Esophagus squamous epithelium (tissue), 5 donors: ENCODE data around the gene CLVS2. TPM values are rescaled to one million over a fixed set of nuclear protein-coding genes. Genes with fewer than 3 reads are reported as not detected.

Source experiments
- DNase-seq: peaks from one replicate; lab custom pipeline; 2025; lab: John Stamatoyannopoulos, UW
- H3K27ac ChIP-seq, 4 donors: fragments of 200-600 bp; sonication (generic); one replicate each; pipeline ENCODE4 v1.5.1; 2016 to 2019; ENCODE audit warnings: mild to moderate bottlenecking in 1 of 4
- H3K27me3 ChIP-seq, 4 donors: fragments of 200-600 bp; sonication (generic); 1 replicate in 3 of 4; 2 replicates in 1 of 4; pipeline versions ENCODE4 v1.5.1 to v1.6.0; 2017 to 2021; ENCODE audit warnings: antibody characterized with exemption in 1 of 4
- H3K36me3 ChIP-seq, 3 donors: fragments of 200-600 bp; sonication (generic); one replicate each; pipeline ENCODE4 v1.5.1; 2016 to 2019
- H3K4me1 ChIP-seq, 3 donors: fragments of 200-600 bp; sonication (generic); one replicate each; pipeline ENCODE4 v1.5.1; 2017 to 2019
- H3K4me3 ChIP-seq, 4 donors: fragments of 200-600 bp; sonication (generic); 1 replicate in 3 of 4; 2 replicates in 1 of 4; pipeline ENCODE4 v1.5.1; 2016 to 2019; ENCODE audit warnings: mild to moderate bottlenecking in 2 of 4, moderate library complexity in 1 of 4
- H3K9me3 ChIP-seq, 3 donors: fragments of 200-600 bp; sonication (generic); one replicate each; pipeline ENCODE4 v1.5.1; 2016 to 2019
- POLR2A ChIP-seq, 4 donors: fragments of 450-650 bp; IDR thresholded peaks; one replicate each; pipeline ENCODE4 v1.6.1; 2017; ENCODE audit warnings: antibody characterized with exemption in 4 of 4, mild to moderate bottlenecking in 4 of 4, moderate library complexity in 3 of 4
- WGBS, 2 donors: methylation state at CpG; one replicate each; pipeline ENCODE4 v1.1.5; 2018; 5-methylcytosine and 5-hydroxymethylcytosine counted together
- intact Hi-C: fragments of 100-400 bp; cut with DNase I; formaldehyde crosslinking; loops from one replicate; pipeline ENCODE4 v1.15.0; 2022
- total RNA-seq, 4 donors: library from RNA; depleted of rRNA; stranded (reverse); fragments of >200 nt; gene quantifications; one replicate each; pipeline ENCODE4 v1.1.0, GENCODE V29; 2016
- TF ChIP-seq, protein P1 (sequence below), 6 experiments: fragments of 450-650 bp in 4 of 6; fragments of 200-600 bp in 2 of 6; sonication (generic) in 2 of 6; IDR thresholded peaks; one replicate each; pipeline ENCODE4 v1.5.1; 2016 to 2019; ENCODE audit warnings: antibody characterized with exemption in 6 of 6, mild to moderate bottlenecking in 4 of 6, moderate library complexity in 4 of 6
- donor health status: DM: yes; HTN: yes; CAD: no.

CLVS2 gene
- total RNA-seq, 4 donors from 2014 or later: under 0.01 TPM; not detected in 3

DNA sequence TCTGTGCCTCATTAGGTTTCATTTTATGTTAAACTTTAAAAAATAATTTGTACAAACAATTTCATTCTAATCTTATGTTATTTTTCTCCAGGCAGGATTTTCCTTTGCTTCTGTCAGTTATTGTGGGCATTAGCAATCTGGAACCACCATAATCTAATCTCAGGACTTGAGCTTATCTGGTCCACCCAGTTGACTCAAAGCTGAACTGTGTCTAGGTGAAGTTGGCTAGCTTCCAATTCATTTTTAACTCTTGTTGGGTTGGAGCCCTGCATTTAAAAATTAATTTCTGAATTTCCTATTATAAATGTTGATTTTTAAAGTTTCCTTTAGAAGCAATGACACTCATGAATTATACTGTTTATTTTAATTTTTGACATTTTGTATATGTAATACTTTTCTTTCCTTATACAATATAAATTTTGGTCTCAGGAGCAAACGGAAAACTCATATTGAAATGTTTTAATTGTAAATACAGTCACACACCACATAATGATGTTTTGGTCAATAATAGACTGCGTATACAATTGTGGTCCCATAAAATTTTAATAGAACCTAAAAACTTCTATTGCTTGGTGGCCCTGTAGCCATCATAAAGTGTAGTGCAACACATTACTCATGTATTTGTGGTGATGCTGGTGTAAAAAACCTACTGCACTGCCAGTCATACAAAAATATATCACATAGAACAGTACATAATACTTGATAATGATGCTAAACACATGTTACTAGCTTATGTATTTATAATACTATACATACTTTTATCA, 121.3 kb downstream of the CLVS2 start:
- Histone ChIP-seq H3K36me3 (no peaks in the 10 kb centered on the region), H3K4me1 (no peaks in the 10 kb centered on the region), H3K9me3 (no peaks in the 10 kb centered on the region), H3K27me3 (no peaks in the 10 kb centered on the region), H3K27ac (no peak overlapping the region), H3K4me3 (no peak overlapping the region)
- no peak for TF ChIP-seq POLR2A (IDR thresholded peaks at IDR 0.05)
- TF ChIP-seq, protein P1, sequence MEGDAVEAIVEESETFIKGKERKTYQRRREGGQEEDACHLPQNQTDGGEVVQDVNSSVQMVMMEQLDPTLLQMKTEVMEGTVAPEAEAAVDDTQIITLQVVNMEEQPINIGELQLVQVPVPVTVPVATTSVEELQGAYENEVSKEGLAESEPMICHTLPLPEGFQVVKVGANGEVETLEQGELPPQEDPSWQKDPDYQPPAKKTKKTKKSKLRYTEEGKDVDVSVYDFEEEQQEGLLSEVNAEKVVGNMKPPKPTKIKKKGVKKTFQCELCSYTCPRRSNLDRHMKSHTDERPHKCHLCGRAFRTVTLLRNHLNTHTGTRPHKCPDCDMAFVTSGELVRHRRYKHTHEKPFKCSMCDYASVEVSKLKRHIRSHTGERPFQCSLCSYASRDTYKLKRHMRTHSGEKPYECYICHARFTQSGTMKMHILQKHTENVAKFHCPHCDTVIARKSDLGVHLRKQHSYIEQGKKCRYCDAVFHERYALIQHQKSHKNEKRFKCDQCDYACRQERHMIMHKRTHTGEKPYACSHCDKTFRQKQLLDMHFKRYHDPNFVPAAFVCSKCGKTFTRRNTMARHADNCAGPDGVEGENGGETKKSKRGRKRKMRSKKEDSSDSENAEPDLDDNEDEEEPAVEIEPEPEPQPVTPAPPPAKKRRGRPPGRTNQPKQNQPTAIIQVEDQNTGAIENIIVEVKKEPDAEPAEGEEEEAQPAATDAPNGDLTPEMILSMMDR (IDR thresholded peaks at IDR 0.05): no peak
- intact Hi-C loops: no loop called here
- DNase-seq: no peak
- WGBS, 2 donors: 49 to 72% methylated on average over 2 of the region's 2 CpGs

DNA sequence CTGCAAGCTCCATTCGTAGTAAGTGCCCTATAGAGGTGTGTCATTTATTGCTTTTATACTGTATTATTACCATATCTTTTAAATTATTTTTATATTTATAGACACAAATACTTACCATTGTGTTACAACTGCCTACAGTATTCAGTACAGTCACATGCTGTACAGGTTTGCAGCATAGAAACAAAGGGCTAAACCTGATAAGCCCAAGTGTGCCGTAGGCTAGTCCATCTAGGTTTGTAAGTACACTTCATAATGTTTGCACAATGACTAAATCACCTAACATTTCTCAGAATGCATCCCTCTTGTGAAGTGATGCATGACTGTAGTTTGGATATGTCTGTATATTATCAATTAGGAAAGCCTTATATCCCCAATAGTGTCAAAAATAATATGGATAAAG, 122.8 kb downstream of the CLVS2 start:
- TF ChIP-seq, protein P1 (IDR thresholded peaks at IDR 0.05): no peak
- no peak for TF ChIP-seq POLR2A (IDR thresholded peaks at IDR 0.05)
- Histone ChIP-seq H3K9me3 (no peaks in the 10 kb centered on the region), H3K27me3 (no peaks in the 10 kb centered on the region), H3K36me3 (no peaks in the 10 kb centered on the region), H3K27ac (no peak overlapping the region), H3K4me1 (no peaks in the 10 kb centered on the region), H3K4me3 (no peak overlapping the region)
- 36 to 51% methylated on average over 2 of the region's 2 CpGs for WGBS, 2 donors
- intact Hi-C loops: no loop called here
- DNase-seq: no peak

Other genes starting within 250 kb of the CLVS2 start
- gene FABP7, start 216.5 kb upstream of the CLVS2 start, total RNA-seq: not detected
- 10 to 100 TPM; 15.4 to 21.7 (median 16.6) TPM for gene SMPDL3A, start 207.0 kb upstream of the CLVS2 start, total RNA-seq